GM12874 (cell line): ENCODE measurements around the gene CNTN6.

Experiments
- TF ChIP-seq, protein P1 (sequence below): IDR thresholded peaks from 2 replicates; pipeline ENCODE4 v1.5.1; 2011; ENCODE audit warnings: low read depth, mild to moderate bottlenecking, control low read depth, low read length, moderate library complexity; ENCODE audit not compliant: insufficient read depth

CNTN6 gene

DNA sequence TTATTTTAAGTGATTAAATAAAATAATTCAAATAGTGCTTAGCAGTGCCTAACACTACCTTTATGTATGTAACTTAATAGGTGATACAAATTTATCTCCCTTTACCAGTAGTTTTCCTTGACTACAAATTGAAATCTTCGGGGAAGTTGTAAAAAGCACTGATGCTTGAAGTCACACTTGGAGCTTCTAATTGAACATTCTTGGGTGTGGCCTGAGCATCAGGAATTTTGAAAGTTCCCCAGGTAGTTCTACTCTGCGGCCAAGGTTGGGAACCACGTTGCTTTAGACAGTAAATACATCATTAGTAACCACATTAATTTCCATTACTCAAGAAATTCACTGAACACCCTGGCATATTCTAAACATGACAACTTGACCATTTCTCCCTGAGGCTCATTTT lies 351.4 kb downstream of the CNTN6 start:
- TF ChIP-seq, protein P1, sequence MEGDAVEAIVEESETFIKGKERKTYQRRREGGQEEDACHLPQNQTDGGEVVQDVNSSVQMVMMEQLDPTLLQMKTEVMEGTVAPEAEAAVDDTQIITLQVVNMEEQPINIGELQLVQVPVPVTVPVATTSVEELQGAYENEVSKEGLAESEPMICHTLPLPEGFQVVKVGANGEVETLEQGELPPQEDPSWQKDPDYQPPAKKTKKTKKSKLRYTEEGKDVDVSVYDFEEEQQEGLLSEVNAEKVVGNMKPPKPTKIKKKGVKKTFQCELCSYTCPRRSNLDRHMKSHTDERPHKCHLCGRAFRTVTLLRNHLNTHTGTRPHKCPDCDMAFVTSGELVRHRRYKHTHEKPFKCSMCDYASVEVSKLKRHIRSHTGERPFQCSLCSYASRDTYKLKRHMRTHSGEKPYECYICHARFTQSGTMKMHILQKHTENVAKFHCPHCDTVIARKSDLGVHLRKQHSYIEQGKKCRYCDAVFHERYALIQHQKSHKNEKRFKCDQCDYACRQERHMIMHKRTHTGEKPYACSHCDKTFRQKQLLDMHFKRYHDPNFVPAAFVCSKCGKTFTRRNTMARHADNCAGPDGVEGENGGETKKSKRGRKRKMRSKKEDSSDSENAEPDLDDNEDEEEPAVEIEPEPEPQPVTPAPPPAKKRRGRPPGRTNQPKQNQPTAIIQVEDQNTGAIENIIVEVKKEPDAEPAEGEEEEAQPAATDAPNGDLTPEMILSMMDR = no peak

DNA sequence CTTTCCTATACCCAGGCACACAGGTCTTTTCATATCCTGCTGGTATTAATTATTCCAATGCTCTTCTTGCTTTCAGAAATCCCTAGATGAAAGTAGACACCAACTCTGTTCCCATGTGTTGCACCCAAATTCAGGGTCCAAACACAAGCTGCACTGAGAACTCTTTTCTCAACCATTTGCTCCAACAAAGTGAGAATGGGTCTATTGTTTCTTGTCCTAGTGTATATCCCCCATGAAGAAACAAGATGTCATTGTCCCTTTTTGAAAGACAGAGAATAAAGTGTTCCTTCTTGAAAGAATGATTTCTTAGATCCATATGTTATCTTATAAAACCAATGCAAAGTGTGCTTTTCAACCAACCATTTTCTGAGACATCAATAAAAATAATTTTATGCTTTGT lies 353.7 kb downstream of the CNTN6 start:
- TF ChIP-seq, protein P1 = no peak

DNA sequence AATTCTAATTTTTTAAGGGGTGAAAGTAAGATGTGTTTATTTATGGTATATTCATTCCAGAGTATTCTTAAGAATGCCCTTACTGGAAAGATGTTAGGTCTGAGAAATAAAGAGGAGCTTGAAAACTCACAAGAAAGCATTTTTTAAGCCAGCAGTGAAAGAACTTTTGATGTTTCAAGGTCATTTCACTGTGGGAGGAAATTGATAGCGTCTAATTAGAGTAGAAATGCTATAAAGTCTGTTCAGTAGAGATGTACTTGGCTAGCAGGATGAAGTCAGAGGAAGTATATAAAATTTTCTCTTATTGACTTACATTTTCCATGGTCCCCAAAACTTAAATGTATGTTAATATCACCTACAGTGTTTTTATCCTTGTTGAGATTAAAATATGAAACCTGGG lies 354.6 kb downstream of the CNTN6 start:
- TF ChIP-seq, protein P1 = no peak

DNA sequence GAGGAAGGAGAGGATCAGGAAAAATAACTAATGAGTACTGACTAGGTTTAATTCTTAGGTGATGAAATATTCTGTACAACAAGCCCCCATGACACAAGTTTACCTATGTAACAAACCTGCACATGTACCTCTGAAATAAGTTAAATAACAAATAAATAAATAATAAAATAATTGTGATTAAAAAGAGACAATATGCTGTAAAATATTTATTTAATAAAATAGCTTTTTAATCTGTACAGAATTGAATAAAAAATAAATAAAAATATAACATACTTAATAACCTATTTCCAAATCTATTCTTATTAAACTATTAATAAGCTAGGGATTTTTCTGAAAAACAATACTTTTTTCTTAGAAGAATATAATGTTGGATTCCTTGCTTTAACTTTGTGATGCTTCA lies 355.6 kb downstream of the CNTN6 start:
- TF ChIP-seq, protein P1 = no peak
